Retina (tissue), 1 donor: ENCODE measurements around the gene ATRIP.
A peak's percentile ranks its signal among the peaks of the same experiment; 100 is the strongest.

ENCODE experiments used
- DNase-seq: peaks from one replicate; pipeline ENCODE4 v3.0.0-alpha.2; 2016

The ATRIP gene

DNA sequence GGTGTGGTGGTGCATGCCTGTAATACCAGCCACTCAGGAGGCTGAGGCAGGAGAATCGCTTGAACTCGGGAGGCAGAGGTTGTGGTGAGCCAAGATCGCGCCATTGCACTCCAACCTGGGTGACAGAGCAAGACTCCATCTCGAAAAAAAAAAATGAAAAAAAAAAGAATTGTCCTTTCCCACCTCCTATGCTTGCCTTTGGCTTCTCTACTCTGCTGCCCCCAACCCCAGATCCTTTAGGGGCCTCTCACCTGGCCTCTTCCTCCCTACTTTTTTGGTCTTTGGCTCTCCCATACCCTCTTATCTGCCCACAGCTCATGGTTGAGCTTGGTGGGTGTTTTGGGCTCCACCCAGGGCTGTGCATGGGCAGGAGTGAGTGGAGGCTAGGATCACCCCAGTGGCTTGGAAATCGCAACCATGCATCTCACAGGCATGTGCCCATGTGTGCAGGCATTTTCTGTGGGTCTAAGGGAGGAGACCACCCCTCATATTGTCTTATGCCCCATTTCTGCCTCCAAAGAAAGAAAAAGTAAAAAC is 59.5 kb downstream of the ATRIP start:
- DNase-seq, result no peak

DNA sequence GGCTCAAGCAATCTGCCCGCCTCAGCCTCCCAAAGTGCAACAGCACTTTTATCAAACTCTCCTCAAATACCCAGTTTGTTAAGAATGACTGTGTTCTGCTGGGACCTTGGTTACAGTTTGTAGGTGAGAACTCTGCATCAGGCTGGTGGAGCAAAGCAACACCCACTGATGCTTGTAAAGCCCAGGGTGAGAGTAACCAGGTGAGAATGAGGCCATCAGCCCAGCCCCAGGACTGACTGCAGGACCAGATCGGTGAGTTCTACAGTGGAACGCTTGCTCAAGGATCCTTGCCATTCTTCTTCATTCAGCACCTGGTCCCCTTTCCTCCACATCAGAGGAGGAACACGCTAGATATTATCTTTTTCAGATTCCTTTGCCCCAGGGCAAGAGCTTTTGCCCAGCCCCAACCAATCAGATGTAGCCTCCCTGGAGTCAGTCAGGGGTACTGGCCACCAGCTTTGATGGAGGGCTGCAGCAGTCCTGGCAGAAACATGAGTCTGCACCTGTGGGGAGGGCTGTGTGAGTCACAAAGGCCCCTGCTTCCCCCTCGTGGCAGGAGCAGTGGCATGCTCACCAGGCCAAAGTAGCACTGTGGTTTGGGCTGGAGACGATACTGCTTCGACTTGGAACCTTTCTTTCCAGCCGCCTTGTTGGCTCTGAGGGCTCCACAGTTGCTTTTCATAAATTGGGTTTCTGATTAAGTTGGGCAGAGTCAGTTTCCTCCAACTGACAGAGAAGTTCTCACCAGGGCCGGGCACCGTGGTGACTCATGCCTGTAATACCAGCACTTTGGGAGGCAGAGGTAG is 60.9 kb downstream of the ATRIP start:
- peak; percentile 24 for DNase-seq

DNA sequence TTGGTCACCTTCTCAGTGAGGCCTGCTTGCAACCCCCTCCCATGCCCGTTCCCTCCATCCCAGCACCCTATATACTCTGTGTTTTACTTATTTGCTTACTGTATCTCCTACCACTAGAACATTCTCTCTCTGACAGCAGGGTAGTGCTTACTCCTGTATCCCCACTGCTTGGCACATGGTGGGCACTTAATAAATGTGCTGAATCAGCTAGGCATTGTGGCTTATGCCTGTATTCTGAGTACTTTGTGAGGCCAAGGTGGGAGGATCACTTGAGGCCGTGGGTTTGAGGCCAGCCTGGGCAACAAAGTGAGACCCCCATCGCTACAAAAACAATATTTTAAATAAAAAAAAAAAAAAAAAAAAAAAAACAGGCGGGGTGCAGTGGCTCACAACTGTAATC is 65.0 kb downstream of the ATRIP start:
- DNase-seq, result no peak

GRCh38 chr3:48514431-48515227 is 68.1 kb downstream of the ATRIP start:
- no peak for DNase-seq
